HG03108 (cell line): ENCODE measurements around the gene PODN.

ENCODE experiments used
- ATAC-seq: cut with Tn5 transposase; IDR thresholded peaks from one replicate; pipeline ENCODE4 v1.9.1; 2021; ENCODE audit warnings: moderate library complexity; ENCODE audit not compliant: unreplicated experiment

PODN gene

DNA sequence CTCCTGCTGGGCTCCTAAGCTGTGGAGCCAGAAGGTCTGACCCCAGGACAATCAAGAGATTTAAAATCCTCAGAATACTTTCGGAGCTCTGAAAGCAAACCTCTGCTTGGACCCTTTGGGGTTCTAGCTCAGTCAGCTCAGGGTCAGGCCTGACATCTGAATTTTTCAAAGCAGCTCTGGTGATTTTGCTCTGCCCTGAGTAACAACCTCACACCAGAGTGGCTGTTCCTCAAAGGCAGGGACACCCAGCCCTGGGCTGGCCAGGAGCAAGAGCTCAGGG is 68.5 kb downstream of the PODN start:
- ATAC-seq = no peak

DNA sequence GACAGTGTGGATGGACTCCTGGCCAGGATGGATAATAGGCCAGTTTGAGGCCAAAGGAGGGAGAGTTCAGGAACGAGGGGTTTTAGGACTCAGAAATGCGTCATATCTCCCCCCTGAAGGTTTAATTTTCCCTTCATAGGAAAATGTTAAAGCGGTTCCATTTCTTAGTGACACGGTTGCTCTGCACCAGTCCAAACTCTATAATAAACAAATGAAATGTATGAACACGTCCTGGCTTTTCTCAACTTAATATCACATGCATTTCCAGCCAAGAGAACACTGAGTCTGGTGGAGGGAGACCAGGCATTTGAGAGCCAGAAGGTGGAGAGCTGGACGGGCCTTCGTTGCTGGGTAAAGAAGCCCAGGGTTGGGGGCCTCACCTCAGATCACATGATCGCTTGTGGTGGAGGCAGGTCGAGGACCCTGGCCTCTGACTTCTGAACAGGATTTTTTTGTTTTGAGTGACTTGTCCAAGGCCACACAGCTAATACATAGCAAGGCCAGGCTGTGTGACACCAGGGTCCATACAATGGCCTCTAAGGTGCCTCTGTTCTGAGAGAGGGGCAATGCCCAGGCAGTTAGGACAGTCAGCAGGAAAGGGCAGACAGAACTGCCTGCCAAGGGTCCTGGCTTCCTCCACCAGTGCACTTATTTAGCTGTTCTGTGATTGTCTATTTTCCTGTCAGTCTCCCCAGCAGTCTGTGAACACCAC is 69.0 kb downstream of the PODN start:
- ATAC-seq = no peak

DNA sequence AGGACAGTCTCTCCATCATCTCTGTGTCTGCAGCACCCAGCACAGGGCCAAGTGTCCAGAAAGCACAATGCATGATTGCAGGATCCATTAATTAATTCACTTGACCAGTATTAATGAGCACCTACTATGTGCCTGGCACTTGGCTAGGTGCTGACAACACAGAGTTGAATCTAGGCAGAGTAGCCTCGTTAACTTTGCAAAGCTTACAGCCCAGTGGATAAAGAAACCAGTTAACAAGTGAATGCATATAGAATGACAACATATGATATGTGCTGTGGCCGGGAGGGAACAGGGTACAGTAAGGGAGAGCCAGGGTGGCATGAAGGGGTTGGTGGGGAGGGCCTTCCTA is 69.6 kb downstream of the PODN start:
- no peak for ATAC-seq

- no peak for ATAC-seq
These were observed 70.2 kb downstream of the PODN start for GRCh38 chr1:53132176-53132575.

GRCh38 chr1:53133261-53134041 is 71.4 kb downstream of the PODN start:
- no peak for ATAC-seq

- ATAC-seq = no peak
These were observed 72.1 kb downstream of the PODN start for GRCh38 chr1:53134042-53134485.
